22Rv1 (cell line): ENCODE data around the gene ZNF750.

Experiments used
- H3K27ac ChIP-seq: fragments of 450-650 bp; 2 replicates; pipeline ENCODE4 v1.5.1; 2017
- CTCF ChIP-seq: fragments of 450-650 bp; IDR thresholded peaks from 2 replicates; pipeline ENCODE4 v1.5.1; 2017; ENCODE audit warnings: mild to moderate bottlenecking
- ZFX ChIP-seq: fragments of 450-650 bp; IDR thresholded peaks from 2 replicates; pipeline ENCODE4 v1.6.1; 2017; ENCODE audit warnings: antibody characterized with exemption, borderline replicate concordance

Gene ZNF750

GRCh38 chr17:82835766-82836512 is 3.9 kb downstream of the ZNF750 start:
- no peak overlapping the region for H3K27ac ChIP-seq
- TF ChIP-seq CTCF (no peak), ZFX (no peak)

GRCh38 chr17:82835122-82835521 is 4.7 kb downstream of the ZNF750 start:
- no peak overlapping the region for H3K27ac ChIP-seq
- TF ChIP-seq ZFX (no peak), CTCF (no peak)

GRCh38 chr17:82832881-82833475 is 6.8 kb downstream of the ZNF750 start:
- no peak overlapping the region for H3K27ac ChIP-seq
- no peak for TF ChIP-seq ZFX
- no peak for TF ChIP-seq CTCF

GRCh38 chr17:82832411-82832810 is 7.4 kb downstream of the ZNF750 start:
- no peak overlapping the region for H3K27ac ChIP-seq
- TF ChIP-seq CTCF (no peak), ZFX (no peak)

- no peak for TF ChIP-seq ZFX
- TF ChIP-seq CTCF = no peak
- no peak overlapping the region for H3K27ac ChIP-seq
These were observed 8.0 kb downstream of the ZNF750 start for GRCh38 chr17:82831818-82832200.

- no peak overlapping the region for H3K27ac ChIP-seq
- TF ChIP-seq ZFX (no peak), CTCF (no peak)
These were observed 8.6 kb downstream of the ZNF750 start for GRCh38 chr17:82831041-82831817.

GRCh38 chr17:82830249-82830661 is 9.6 kb downstream of the ZNF750 start:
- TF ChIP-seq CTCF = no peak
- TF ChIP-seq ZFX = no peak
- no peak overlapping the region for H3K27ac ChIP-seq
